Type B pancreatic cell (in vitro differentiated cells): ENCODE results near the gene CMKLR1. TPM values are rescaled to one million over a fixed set of nuclear protein-coding genes. Genes with fewer than 3 reads are reported as not detected.
A peak's percentile ranks its signal among the peaks of the same experiment; 100 is the strongest.

Experiments used
- DNase-seq: peaks from one replicate; pipeline ENCODE4 v3.0.0; 2021; ENCODE audit warnings: mixed read lengths; ENCODE audit not compliant: unreplicated experiment; ENCODE audit errors: extremely low spot score
- H3K27ac Mint-ChIP-seq: 2 replicates; pipeline ENCODE4 v1.8.0; 2021; ENCODE audit warnings: mild to moderate bottlenecking, mixed read lengths
- H3K27me3 Mint-ChIP-seq: 2 replicates; pipeline ENCODE4 v1.8.0; 2021; ENCODE audit warnings: mixed read lengths
- H3K36me3 Mint-ChIP-seq: 2 replicates; pipeline ENCODE4 v1.8.0; 2021; ENCODE audit warnings: mixed read lengths
- H3K4me1 Mint-ChIP-seq: one replicate; pipeline ENCODE4 v1.8.0; 2021; ENCODE audit warnings: mixed read lengths; ENCODE audit not compliant: unreplicated experiment
- H3K4me3 Mint-ChIP-seq: 2 replicates; pipeline ENCODE4 v1.8.0; 2021; ENCODE audit warnings: mild to moderate bottlenecking, mixed read lengths
- H3K9me3 Mint-ChIP-seq: 2 replicates; pipeline ENCODE4 v1.8.0; 2021; ENCODE audit warnings: mixed read lengths
- CTCF ChIP-seq: fragments of 200-600 bp; sonication (generic); conservative IDR thresholded peaks from 2 replicates; pipeline ENCODE4 v1.5.0; 2021; ENCODE audit warnings: antibody characterized with exemption, mild to moderate bottlenecking
- total RNA-seq: library from RNA; stranded (reverse); gene quantifications from 2 replicates; pipeline ENCODE4 v1.2.1, GENCODE V29; 2021; ENCODE audit warnings: low replicate concordance

Gene CMKLR1
- total RNA-seq, 1 donor from 2014 or later: 0.97 TPM

GRCh38 chr12:108298761-108299275, 40.3 kb downstream of the CMKLR1 start:
- peaks cover 12% of the 10 kb centered on the region for H3K27me3 Mint-ChIP-seq
- H3K4me1 Mint-ChIP-seq: peaks cover 33% of the 10 kb centered on the region
- peak overlapping the region; percentile 55 for H3K27ac Mint-ChIP-seq
- no peaks in the 10 kb centered on the region for H3K36me3 Mint-ChIP-seq
- H3K9me3 Mint-ChIP-seq: no peaks in the 10 kb centered on the region
- no peak for TF ChIP-seq CTCF
- DNase-seq: no peak
- no peak overlapping the region for H3K4me3 Mint-ChIP-seq

- Mint-ChIP-seq H3K4me1 (peaks cover 27% of the 10 kb centered on the region), H3K36me3 (no peaks in the 10 kb centered on the region), H3K9me3 (no peaks in the 10 kb centered on the region), H3K27ac (peak overlapping the region; percentile 55), H3K27me3 (peaks cover 14% of the 10 kb centered on the region), H3K4me3 (no peak overlapping the region)
- DNase-seq: no peak
- TF ChIP-seq CTCF: no peak
Observed at GRCh38 chr12:108297895-108298760, 41.0 kb downstream of the CMKLR1 start.

- Mint-ChIP-seq H3K4me1 (peaks cover 20% of the 10 kb centered on the region), H3K4me3 (no peak overlapping the region), H3K27me3 (peaks cover 15% of the 10 kb centered on the region), H3K9me3 (no peaks in the 10 kb centered on the region), H3K27ac (no peak overlapping the region), H3K36me3 (no peaks in the 10 kb centered on the region)
- no peak for DNase-seq
- TF ChIP-seq CTCF: no peak
Observed at GRCh38 chr12:108297424-108297823, 41.7 kb downstream of the CMKLR1 start.

- no peaks in the 10 kb centered on the region for H3K36me3 Mint-ChIP-seq
- no peak overlapping the region for H3K27ac Mint-ChIP-seq
- peaks cover 18% of the 10 kb centered on the region for H3K27me3 Mint-ChIP-seq
- DNase-seq: no peak
- peaks cover 15% of the 10 kb centered on the region for H3K4me1 Mint-ChIP-seq
- TF ChIP-seq CTCF: no peak
- H3K4me3 Mint-ChIP-seq: no peak overlapping the region
- no peaks in the 10 kb centered on the region for H3K9me3 Mint-ChIP-seq
Observed at GRCh38 chr12:108296945-108297344, 42.2 kb downstream of the CMKLR1 start.

- peaks cover 21% of the 10 kb centered on the region for H3K27me3 Mint-ChIP-seq
- DNase-seq: no peak
- no peaks in the 10 kb centered on the region for H3K9me3 Mint-ChIP-seq
- no peaks in the 10 kb centered on the region for H3K36me3 Mint-ChIP-seq
- H3K27ac Mint-ChIP-seq: no peak overlapping the region
- TF ChIP-seq CTCF: no peak
- no peak overlapping the region for H3K4me3 Mint-ChIP-seq
- H3K4me1 Mint-ChIP-seq: peaks cover 11% of the 10 kb centered on the region
Observed at GRCh38 chr12:108295641-108296040, 43.5 kb downstream of the CMKLR1 start.
